CD14-positive monocyte (primary cell): ENCODE results near the gene FOXM1. TPM values are rescaled to one million over a fixed set of nuclear protein-coding genes. Genes with fewer than 3 reads are reported as not detected.

Experiments used
- DNase-seq, 3 donors: peaks; one replicate each; pipeline ENCODE4 v3.0.0-alpha.2; 2011 to 2022
- H2AFZ ChIP-seq: 2 replicates; pipeline ENCODE4 v1.6.0; 2012; ENCODE audit warnings: mild to moderate bottlenecking, low read depth, low read length, inconsistent platforms; ENCODE audit not compliant: insufficient read depth, poor library complexity, severe bottlenecking
- H3K27ac ChIP-seq, 2 donors: 1 replicate in 1 of 2; 2 replicates in 1 of 2; pipeline ENCODE4 v1.5.1; 2012 to 2013; ENCODE audit warnings: low read length in 2 of 2, control low read depth in 1 of 2, inconsistent platforms in 1 of 2, low read depth in 1 of 2, mild to moderate bottlenecking in 1 of 2
- H3K27me3 ChIP-seq, 2 donors: one replicate each; pipeline versions ENCODE4 v1.6.0 to v1.6.1; 2011 to 2013; ENCODE audit warnings: low read length in 2 of 2; ENCODE audit not compliant: control insufficient read depth in 2 of 2, insufficient read depth in 2 of 2
- H3K36me3 ChIP-seq, 2 donors: replicated peaks in 1 of 2; 1 replicate in 1 of 2; 2 replicates in 1 of 2; pipeline versions ENCODE4 v1.5.1 to v1.6.1; 2012 to 2013; ENCODE audit warnings: low read length in 2 of 2, control low read depth in 1 of 2, inconsistent platforms in 1 of 2, mild to moderate bottlenecking in 1 of 2; ENCODE audit not compliant: insufficient read depth in 2 of 2, control insufficient read depth in 1 of 2
- H3K4me1 ChIP-seq, 2 donors: 1 replicate in 1 of 2; 2 replicates in 1 of 2; pipeline versions ENCODE4 v1.5.1 to v1.6.1; 2012 to 2013; ENCODE audit warnings: low read length in 2 of 2, control low read depth in 1 of 2, inconsistent platforms in 1 of 2, mild to moderate bottlenecking in 1 of 2, moderate library complexity in 1 of 2; ENCODE audit not compliant: insufficient read depth in 2 of 2, control insufficient read depth in 1 of 2
- H3K4me2 ChIP-seq: replicated peaks from 2 replicates; pipeline ENCODE3; 2012; ENCODE audit warnings: low read length, moderate library complexity, mild to moderate bottlenecking; ENCODE audit not compliant: poor library complexity, severe bottlenecking; ENCODE audit errors: extremely low read depth
- H3K4me3 ChIP-seq, 3 experiments: fragments of 200-600 bp in 1 of 3; sonication (generic) in 1 of 3; replicated peaks in 1 of 3; 1 replicate in 2 of 3; 2 replicates in 1 of 3; pipeline ENCODE4 v1.5.1; 2011 to 2013; ENCODE audit warnings: low read length in 3 of 3, mild to moderate bottlenecking in 3 of 3, control low read depth in 2 of 3, low read depth in 2 of 3, inconsistent platforms in 1 of 3, moderate library complexity in 1 of 3
- H3K79me2 ChIP-seq: 2 replicates; pipeline ENCODE4 v1.6.0; 2012; ENCODE audit warnings: mild to moderate bottlenecking, control low read depth, inconsistent platforms, low read length, moderate library complexity; ENCODE audit not compliant: insufficient read depth
- H3K9ac ChIP-seq: 2 replicates; pipeline ENCODE4 v1.6.0; 2017; ENCODE audit warnings: low read length, mild to moderate bottlenecking; ENCODE audit not compliant: insufficient read depth, poor library complexity, severe bottlenecking
- H3K9me3 ChIP-seq, 2 donors: replicated peaks in 1 of 2; 1 replicate in 1 of 2; 2 replicates in 1 of 2; pipeline versions ENCODE4 v1.5.1 to v1.6.1; 2012 to 2013; ENCODE audit warnings: low read length in 2 of 2, control low read depth in 1 of 2; ENCODE audit not compliant: control insufficient read depth in 1 of 2, insufficient read depth in 1 of 2
- H4K20me1 ChIP-seq: 2 replicates; pipeline ENCODE4 v1.6.0; 2012; ENCODE audit warnings: mild to moderate bottlenecking, low read length, control low read depth, moderate library complexity; ENCODE audit not compliant: insufficient read depth
- H3K27ac Mint-ChIP-seq, 7 donors: one replicate each; pipeline ENCODE4 v1.8.0; 2020; ENCODE audit warnings: mild to moderate bottlenecking in 7 of 7, mixed read lengths in 7 of 7, moderate library complexity in 6 of 7, inconsistent platforms in 2 of 7
- H3K27me3 Mint-ChIP-seq, 3 donors: one replicate each; pipeline ENCODE4 v1.8.0; 2021 to 2022; ENCODE audit warnings: low read depth in 3 of 3, mild to moderate bottlenecking in 3 of 3, mixed read lengths in 3 of 3, moderate library complexity in 3 of 3, inconsistent platforms in 1 of 3
- H3K36me3 Mint-ChIP-seq, 2 donors: one replicate each; pipeline ENCODE4 v1.8.0; 2020; ENCODE audit warnings: mixed read lengths in 2 of 2, inconsistent platforms in 1 of 2, mild to moderate bottlenecking in 1 of 2
- H3K4me1 Mint-ChIP-seq: one replicate; pipeline ENCODE4 v1.8.0; 2020; ENCODE audit warnings: mild to moderate bottlenecking, mixed read lengths
- H3K4me3 Mint-ChIP-seq, 2 donors: one replicate each; pipeline ENCODE4 v1.8.0; 2020; ENCODE audit warnings: mild to moderate bottlenecking in 2 of 2, mixed read lengths in 2 of 2, moderate library complexity in 1 of 2
- H3K9me3 Mint-ChIP-seq, 7 donors: one replicate each; pipeline ENCODE4 v1.8.0; 2020 to 2022; ENCODE audit warnings: mixed read lengths in 7 of 7, mild to moderate bottlenecking in 6 of 7, moderate library complexity in 6 of 7, inconsistent platforms in 2 of 7
- CTCF ChIP-seq: fragments of 200-600 bp; IDR thresholded peaks from one replicate; pipeline ENCODE4 v1.8.0; 2022; ENCODE audit warnings: antibody characterized with exemption, mild to moderate bottlenecking
- WGBS: methylation state at CpG from one replicate; pipeline ENCODE4 v1.1.5; 2013; ENCODE audit warnings: missing lambda C conversion rate; ENCODE audit not compliant: insufficient coverage; 5-methylcytosine and 5-hydroxymethylcytosine counted together
- intact Hi-C, 2 donors: fragments of 100-400 bp; cut with micrococcal nuclease; formaldehyde crosslinking; loops; one replicate each; pipeline versions ENCODE4 v1.15.0 to v1.15.1; 2023
- polyA plus RNA-seq, 3 donors: library from polyadenylated mRNA; depleted of rRNA in 1 of 3; unstranded in 2 of 3; stranded (reverse) in 1 of 3; fragments of 300-500 nt in 2 of 3; fragments of >200 nt in 1 of 3; fragmentation: Illumina TruSeq in 2 of 3; gene quantifications; 1 replicate in 2 of 3; 2 replicates in 1 of 3; pipeline ENCODE4 v1.2.3, GENCODE V29; 2012 to 2021

The FOXM1 gene
- polyA plus RNA-seq, 3 donors = 0.03 TPM; not detected in 2

DNA sequence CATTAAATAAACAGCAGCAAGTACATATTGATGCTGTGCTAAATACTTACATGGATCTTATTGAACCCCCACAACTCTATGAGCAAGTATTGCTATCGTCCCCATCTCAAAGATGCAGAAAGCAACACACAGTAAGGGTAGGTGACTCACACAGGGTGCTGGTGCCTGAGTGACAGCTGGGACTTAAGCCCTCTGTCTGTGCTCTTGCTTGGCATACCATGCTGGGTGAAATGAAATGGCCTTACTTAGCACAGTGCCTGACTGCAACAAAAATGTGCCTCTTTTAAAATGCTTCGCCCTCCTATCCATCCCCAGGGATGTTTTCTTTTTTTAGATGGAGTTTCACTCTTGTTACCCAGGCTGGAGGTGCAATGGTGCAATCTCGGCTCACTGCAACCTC lies 20.9 kb downstream of the FOXM1 start:
- no peak for DNase-seq
- peaks cover 20 to 39% of the 10 kb centered on the region in 2 donors for H3K36me3 ChIP-seq
- no peak overlapping the region for H3K4me2 ChIP-seq
- no peak overlapping the region for H3K4me3 ChIP-seq
- Mint-ChIP-seq H3K36me3 (peaks cover 34 to 53% of the 10 kb centered on the region in 2 donors), H3K27me3 (peaks cover 0 to 2% (median 1%) of the 10 kb centered on the region in 3 donors), H3K9me3 (peaks cover 0 to 2% (median 0%) of the 10 kb centered on the region in 7 donors), H3K4me1 (peaks cover 4% of the 10 kb centered on the region), H3K4me3 (no peak overlapping the region), H3K27ac (no peak overlapping the region)
- H3K27ac ChIP-seq = no peak overlapping the region
- H3K4me1 ChIP-seq = no peaks in the 10 kb centered on the region
- no peaks in the 10 kb centered on the region for H4K20me1 ChIP-seq
- H3K27me3 ChIP-seq = no peaks in the 10 kb centered on the region
- H3K9me3 ChIP-seq = no peaks in the 10 kb centered on the region
- WGBS = 100% methylated on average over 1 of the region's 3 CpGs
- H3K9ac ChIP-seq = no peak overlapping the region
- H2AFZ ChIP-seq = no peak overlapping the region
- TF ChIP-seq CTCF = no peak
- H3K79me2 ChIP-seq = no peaks in the 10 kb centered on the region
- intact Hi-C loops = loop anchor here (10.0 kb wide), 3 partner anchors 89 to 189 kb away; no protein-coding TSS in a partner anchor

DNA sequence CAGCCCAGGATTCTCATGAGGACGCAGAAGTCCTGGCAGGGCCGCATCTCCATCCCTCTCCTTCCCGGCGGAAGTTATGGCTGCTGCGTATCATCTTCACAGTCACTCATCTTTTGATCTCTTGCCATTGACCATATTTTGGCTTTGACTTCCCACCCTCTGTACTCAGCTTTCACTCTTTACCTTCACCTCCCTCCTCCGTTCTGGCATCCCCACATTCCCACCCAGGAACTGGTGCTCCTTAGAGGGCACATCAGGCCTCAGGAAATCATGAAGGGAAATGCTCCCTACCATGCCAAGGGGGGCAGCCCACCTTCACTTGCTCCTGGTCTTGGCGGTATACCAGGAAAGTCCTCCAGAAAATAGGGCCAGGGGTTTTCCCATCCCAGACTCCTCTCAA lies 21.4 kb downstream of the FOXM1 start:
- Histone ChIP-seq H3K36me3 (peaks cover 20 to 39% of the 10 kb centered on the region in 2 donors), H2AFZ (no peak overlapping the region), H3K4me2 (no peak overlapping the region), H3K79me2 (no peaks in the 10 kb centered on the region), H3K27me3 (no peaks in the 10 kb centered on the region), H3K9ac (no peak overlapping the region), H3K4me3 (no peak overlapping the region), H3K4me1 (no peaks in the 10 kb centered on the region), H4K20me1 (no peaks in the 10 kb centered on the region), H3K9me3 (no peaks in the 10 kb centered on the region), H3K27ac (no peak overlapping the region)
- intact Hi-C loops = loop anchor here (10.0 kb wide), 3 partner anchors 89 to 189 kb away; no protein-coding TSS in a partner anchor
- Mint-ChIP-seq H3K4me1 (peaks cover 4% of the 10 kb centered on the region), H3K4me3 (no peak overlapping the region), H3K27me3 (peaks cover 0 to 2% (median 1%) of the 10 kb centered on the region in 3 donors), H3K27ac (no peak overlapping the region), H3K36me3 (peaks cover 33 to 48% of the 10 kb centered on the region in 2 donors), H3K9me3 (peaks cover 0 to 2% (median 0%) of the 10 kb centered on the region in 7 donors)
- TF ChIP-seq CTCF = no peak
- 84% methylated on average over 6 of the region's 7 CpGs for WGBS
- DNase-seq = no peak
